HG03521 (cell line): Measurements from ENCODE around the gene ZNF184.

Source experiments
- ATAC-seq: cut with Tn5 transposase; IDR thresholded peaks from one replicate; pipeline ENCODE4 v1.9.1; 2021; ENCODE audit warnings: mild to moderate bottlenecking, moderate library complexity; ENCODE audit not compliant: unreplicated experiment

The ZNF184 gene

DNA sequence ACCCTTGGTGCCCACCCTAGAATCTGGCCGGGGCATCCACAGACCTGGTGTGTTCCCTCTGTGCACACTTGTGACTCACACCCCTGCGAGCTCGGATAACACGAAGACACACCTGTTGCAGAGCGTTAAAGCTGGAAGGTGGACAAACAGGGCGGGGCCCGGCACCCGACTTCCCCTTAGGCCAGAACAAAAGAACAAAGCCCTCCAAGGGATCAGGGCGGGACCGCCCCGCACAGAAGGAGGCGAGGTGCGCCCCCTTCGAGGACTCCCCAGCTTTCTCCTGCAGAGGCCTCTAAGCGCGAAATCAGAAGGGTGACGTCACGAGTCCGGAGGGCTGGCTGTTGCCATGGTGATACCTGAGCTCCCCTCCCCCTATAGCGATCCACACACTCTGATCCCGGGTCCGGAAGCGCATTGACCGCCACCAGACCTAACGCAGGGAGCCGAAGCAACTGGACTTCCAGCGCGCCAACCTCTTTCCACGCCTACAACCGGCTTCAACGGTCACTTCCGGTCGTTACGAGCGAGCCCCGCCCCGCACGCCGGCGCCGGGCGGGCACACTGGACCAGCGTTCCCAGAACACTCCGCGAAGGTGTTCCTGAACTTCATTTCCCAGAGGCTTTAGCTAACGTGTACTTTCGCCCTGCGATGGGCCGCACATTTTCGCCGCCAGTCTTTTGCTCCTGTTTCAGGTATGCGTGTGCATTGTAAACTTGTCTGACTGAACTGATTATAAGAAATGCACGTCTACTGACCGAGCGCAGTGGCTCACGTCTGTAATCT lies at the start of gene ZNF184:
Gene ZNF184, minus strand, starts transcription at position 489 of the 784 bp plus-strand sequence. CDS start 811 bp downstream, outside the sequence.
- peak; percentile 82 for ATAC-seq

DNA sequence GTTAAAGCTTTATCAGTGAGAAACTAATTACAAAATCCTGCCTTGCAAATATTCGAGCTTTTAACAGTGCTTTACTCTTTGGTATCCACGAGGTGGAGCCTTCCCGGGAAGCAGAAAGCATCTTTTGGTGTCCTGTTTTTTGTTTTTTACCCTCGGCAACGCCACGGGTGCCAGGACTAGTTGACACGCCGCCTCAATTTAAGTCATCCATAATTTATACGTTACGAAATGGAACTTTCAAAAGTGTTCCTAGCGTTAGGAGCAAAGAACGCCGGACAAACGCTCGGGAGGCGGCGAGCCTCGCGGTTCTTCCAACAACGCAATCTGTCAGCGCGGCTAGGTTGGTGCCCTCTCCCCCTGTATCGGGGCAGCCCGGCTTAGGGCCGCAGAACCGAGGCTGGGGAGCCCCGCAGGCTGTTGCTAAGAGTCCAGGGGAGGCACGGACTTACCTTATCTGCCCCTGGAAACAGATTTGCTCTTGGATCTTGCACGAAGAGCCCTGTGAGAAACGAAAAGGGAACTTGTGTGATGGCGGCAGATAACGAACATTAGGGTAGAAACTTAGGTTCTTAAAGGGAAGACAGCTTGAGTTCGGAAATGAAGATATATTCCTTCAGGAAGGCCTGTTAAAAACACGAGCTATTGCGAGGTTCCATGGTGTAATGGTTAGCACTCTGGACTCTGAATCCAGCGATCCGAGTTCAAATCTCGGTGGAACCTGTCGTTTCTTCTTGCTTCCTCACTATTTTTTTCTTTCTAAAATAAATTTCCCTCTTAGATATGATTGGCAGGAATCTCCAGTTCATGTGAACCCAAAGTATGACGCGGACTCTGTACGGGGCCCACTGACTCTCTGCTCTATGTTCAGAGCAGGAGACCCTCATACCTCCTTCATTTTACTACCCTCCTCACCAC lies 46.2 kb upstream of the ZNF184 start:
- peak; percentile 53 for ATAC-seq

DNA sequence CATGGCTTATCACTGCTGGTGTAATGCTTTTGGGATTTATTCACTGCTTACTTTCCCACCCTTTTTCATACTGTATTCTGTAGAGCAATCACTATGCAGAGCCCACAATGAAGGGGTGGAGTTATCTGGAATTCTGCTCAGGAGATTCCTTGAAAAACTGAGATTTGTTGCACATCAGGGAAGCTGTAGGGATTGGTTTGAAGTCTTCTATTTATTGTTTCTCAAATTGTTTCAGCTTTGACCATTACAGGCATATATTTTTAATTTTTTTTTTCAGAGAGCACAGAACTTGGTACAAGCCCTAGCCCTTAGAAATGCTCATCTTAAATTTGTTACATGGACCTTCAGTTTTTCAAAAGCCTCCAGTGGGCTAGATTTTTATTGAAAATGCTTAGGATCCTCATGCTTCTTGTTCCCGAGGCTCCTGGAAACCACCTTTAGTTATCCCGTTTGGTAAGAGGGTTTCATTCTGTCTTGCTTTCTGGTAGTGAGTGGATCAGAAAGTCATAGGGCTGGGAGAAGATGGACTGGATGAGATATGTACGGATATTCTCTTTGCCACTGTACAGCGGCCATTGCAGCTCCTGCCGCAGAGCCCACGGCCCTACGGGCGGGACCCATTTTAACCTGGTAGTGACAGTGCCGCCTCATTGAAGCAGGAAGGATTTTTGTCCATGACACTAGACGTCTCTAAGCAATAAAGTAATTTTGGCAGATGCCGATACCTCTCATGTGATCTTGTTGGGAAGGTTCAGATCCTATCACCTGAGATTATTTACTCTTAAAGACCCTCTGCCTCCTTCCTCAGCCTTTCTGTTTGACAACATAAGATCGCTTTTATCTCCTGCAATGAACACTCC lies 45.3 kb upstream of the ZNF184 start:
- ATAC-seq: no peak

DNA sequence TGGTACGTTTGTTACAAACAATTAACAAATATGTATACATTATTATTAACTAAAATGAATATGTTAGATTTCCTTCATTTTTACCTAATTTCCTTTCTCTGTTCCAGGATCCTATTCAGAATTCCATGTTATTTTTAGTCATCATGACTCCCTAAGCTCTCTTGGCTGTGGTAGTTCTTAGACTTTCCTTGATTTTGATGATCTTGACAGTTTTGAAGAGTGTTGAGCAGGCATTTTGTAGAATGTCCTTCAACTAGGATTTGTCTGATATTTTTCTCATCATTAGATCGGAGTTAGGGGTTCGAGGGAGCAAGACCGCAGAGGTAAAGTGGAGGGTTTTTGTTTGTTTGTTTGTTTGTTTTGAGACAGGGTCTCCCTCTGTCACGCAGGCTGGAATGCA lies 44.3 kb upstream of the ZNF184 start:
- ATAC-seq: no peak

DNA sequence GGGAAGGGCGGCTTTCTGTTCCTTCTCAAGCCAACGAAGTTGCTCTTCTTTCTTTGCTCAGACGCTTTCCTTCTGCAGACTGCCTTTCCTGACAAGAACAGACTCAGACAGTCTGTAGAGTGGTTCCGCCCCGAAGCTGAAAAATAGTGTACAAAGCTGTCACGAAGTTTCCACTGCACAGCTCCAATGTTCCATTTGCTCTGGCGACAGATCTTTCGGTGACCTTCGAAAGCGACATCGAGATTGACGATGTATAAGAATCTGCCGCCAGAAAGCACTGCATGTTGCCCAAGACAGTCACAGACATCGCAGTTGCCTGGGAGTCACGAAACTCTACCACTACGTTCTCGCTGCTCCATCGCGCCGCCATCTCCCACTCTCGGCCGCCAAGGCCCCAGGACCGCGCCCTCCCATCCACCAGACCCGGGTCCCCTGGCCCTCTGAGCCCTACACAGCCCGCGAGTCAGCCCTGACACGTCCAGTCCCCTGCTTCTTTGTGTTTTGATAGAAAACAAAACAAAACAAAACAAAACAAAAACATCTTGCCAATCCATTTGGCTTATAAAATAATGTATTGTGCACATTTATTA lies 42.1 kb upstream of the ZNF184 start:
- ATAC-seq: no peak

DNA sequence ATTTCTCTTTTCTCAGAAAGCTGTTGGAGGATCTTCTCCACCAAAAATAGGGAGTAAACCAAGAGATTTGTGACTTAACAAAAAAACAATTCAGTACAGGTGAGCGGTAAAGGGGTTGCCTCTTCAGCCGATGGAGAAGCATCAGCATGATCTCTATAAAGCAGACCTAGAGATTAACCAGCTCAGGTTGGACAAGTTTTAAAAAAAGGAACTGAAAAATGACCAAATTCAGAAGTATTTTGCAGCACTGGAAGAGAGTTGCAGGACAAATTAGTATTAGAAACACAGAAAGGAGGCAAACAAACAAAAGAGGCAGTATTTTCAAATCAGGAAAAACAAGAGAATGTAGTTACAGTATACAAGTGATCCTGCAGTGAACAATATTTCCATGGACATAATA lies 39.6 kb upstream of the ZNF184 start:
- no peak for ATAC-seq

DNA sequence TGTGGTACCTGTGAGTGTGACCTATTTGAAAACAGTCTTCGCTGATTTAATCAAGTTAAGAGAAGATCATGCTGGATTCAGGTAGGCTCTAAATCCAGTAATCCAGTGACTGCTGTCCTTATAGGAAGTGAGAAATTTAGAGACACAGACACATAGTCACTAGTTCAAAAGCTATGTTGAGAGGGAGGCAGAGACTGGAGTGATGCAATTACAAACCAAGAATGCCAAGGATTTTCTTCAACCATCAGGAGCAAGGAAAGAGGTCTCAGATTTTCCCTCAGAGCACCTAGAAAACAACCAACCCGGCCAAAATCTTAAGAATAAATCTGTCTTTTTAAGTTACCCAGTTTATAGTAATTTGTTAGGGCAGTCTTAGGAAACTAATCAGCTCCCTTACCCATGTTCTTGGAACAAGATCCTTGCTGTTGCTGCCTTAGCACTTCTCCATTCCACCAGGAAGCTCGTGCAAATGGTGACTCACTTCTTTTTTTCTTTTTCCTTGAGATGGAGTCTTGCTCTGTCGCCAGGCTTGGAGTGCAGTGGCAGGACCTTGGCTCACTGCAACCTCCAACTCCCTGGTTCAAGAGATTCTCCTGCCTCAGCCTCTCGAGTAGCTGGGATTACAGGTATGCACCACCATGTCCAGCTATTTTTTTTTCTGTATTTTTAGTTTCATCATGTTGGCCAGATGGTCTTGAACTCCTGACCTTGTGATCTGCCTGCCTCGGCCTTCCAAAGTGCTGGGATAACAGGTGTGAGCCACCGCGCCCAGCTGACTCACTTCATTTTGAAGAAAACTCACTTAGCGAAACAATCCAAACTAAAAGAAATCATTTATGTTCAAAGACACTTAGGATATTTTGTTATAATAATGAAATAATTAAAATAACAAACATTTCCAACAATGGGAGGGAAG lies 34.4 kb upstream of the ZNF184 start:
- no peak for ATAC-seq

DNA sequence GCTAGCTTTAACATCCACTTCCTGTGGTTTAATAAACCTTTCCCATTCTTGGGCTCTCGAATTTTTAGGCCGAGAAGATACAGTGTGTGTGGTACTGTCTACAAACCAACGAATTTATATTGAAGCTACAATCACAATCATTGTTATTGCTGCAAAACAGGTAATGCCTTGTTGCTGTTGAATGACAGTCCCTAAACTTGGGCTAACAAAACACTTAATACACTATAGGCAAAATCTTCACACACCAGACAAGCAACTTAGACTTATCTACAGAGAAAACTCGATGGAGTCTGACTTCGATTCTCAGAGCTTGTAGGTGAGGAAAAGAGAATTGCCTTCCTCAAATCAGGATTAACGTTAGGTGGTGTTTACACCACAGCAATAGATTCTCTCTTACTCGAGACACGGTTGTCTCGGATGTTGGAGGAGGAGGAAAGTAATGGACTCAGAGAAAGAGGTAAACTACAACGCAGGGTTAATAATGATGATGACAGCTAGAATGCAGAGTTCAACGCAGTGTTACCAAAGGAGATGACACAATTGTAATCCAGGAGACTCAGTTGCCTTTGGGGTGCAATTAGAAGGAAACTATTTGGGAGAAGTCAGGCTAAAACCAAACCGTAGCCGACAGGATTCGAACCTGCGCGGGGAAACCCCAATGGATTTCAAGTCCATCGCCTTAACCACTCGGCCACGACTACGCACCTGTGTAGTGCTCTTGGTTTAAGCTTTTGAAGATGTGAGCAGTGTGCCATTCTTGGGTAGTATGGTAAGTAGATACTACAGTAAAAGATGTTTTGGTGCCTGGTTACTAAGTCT lies 32.5 kb upstream of the ZNF184 start:
- ATAC-seq: no peak

DNA sequence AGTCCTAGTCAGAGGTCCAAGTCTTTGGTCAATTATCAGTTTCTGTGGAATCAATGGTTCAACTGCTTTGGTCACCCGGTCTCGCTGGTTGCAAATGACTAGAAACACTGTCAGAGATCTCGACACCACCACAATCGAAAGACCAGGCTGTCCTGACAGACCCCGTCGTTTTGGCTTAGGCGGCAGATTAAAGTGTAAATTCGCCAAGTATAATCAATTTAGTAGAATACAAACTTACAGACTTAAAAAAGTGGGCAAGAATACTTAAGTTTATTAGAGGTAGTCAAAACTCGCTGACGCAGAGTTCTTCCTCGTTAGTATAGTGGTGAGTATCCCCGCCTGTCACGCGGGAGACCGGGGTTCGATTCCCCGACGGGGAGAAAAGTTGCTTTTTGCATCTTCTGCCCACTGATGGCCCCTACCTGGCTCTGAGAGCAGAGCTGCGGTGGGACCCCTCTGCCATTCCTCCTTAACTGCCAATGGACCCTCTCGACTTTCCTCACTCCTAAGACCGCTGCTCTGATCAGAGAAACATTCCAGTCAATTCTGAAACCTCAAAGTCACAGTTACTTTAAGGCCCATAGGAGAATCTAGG lies 30.6 kb upstream of the ZNF184 start:
- peak; percentile 34 for ATAC-seq

DNA sequence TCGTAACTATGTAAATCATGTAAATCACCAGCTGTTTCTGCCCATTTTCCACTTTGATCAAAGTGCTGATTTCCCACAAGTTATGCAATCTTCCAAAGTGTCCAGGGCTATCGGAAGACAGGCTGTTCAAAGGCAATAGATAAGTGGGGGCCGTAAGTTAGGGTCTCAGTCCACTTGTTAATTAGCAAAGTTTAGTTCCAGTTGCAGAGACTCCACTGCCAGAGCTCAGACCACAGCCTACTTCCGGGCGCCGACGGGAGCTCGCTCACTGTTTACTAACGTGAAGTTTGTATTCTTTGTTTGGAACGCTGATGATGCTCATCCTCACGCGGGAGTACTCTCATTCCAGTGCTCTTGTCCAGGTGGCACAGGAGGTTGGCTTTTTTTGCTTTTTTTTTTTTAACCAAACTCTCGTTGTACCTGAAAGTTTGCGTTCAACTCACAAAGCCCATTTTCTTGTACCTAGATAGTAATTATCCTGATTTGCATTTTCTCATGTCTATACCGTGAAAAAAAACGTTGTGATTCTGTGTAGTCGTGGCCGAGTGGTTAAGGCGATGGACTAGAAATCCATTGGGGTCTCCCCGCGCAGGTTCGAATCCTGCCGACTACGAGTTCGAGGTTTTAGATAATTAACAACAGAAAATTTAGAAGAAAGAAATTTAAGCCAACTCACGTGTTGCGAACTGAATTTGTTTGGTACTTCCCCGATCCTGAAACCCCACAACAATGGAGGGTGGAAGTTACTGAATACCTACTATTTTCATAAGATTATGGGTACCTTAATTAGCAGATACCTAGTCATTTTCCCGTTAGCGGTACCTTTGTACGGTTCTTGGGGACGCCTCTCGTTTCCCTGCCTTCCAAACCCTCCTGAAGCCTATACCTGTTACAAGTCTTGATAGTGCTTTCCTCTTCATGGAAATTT lies 29.9 kb upstream of the ZNF184 start:
- peak; percentile 47 for ATAC-seq

DNA sequence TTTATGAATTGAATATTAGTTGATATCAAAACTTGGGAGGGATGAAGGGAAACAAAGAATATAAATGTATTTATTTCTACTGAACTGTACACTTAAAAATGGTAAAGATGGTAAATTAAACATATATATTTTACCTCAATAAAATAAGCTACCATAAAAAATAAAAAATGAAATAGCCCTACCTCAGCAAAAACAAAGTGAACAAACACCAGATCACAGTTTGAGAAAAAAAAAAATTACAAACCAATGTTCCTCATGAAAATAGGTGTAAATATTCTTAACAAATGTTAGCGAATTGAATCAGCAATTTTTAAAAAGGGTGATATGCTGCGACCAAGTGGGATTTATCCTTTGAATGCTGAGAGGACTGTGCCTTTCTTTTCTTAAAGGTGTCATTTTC lies 28.3 kb upstream of the ZNF184 start:
- ATAC-seq: no peak

DNA sequence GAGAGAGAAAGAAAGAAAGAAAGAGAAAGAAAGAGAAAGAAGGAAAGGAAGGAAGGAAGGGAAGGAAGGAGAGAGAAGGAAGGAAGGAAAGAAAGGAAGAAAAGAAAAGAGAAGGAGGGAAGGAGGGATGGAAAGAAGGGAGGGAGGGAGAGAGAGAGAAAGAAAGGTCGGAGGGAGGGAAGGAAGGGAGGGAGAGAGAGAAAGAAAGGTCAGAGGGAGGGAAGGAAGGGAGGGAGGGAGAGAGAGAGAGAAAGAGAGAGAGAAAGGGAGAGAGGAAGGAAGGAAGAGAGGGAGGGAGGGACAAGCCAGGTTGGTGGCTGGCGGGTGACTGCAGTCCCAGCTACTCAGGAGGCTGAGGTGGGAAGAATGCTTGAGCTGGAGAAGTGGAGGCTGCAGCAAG lies 27.3 kb upstream of the ZNF184 start:
- ATAC-seq: no peak

DNA sequence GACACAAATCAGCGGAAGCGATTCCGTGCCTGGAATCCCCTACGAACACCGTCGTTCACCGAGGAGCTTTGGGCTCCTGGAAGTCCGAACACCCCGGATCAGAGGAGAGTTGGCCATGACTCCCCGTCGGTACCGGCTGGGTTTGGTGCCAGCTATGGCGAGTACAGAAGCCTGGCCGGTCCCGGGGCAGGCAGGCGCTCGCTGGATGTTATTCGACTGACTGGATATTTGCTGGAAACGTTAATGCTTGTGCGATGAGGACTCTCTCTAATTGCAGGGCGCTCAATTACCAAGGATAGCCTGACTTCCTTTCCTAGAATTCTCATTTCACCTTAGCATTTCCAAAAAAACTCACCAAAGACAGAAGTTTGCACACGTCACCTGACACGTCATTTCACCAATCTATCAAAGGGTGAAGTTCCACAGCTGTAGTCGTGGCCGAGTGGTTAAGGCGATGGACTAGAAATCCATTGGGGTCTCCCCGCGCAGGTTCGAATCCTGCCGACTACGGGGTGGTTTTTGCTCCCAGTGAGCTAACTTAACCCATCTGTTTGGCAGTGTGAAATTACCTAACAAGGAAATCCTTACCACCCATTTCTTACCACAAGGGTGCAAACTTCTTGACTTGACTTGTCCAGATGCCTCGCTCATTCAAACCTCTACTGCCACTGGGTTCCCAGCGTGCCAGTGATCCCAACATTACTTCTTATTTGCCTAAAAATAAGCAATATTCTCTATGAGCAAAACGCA lies 22.7 kb upstream of the ZNF184 start:
- peak; percentile 40 for ATAC-seq

DNA sequence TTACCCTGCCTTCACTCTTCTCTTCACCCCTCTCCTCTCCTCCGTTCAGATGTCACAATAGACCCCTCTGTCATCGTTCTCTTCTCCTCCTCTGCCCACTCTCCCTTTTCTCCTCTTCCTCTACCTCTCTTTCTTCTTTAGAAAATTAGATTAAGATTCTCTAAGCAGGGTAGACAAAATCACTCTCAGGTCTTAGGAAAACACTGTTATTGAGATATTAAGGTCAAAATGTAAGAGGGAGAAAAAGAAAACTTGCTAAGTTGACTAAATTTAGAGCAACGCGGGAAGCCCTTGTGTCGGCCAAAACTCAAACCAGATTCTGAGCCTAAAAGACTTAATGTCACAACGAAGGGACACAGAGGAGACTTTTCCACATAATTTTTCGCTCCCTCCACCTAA lies 22.1 kb upstream of the ZNF184 start:
- no peak for ATAC-seq

DNA sequence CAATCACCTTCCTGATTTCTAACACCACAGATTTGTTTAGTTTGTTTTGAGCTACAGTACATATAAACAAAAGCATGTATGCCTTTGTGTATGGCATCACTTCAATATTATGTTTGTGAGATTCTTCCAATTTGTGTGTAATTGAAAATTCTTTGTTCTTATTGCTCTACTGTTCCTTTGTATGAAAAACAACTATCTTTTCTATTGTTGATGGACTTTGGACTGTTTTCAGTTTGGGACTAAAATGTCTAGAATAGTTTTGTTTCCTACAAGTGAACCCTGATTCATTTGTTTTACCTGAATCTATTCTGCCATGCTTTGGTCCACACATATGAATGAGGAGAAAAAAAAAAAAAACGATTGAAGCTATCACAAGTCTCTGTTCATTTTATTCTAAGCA lies 21.2 kb upstream of the ZNF184 start:
- no peak for ATAC-seq

DNA sequence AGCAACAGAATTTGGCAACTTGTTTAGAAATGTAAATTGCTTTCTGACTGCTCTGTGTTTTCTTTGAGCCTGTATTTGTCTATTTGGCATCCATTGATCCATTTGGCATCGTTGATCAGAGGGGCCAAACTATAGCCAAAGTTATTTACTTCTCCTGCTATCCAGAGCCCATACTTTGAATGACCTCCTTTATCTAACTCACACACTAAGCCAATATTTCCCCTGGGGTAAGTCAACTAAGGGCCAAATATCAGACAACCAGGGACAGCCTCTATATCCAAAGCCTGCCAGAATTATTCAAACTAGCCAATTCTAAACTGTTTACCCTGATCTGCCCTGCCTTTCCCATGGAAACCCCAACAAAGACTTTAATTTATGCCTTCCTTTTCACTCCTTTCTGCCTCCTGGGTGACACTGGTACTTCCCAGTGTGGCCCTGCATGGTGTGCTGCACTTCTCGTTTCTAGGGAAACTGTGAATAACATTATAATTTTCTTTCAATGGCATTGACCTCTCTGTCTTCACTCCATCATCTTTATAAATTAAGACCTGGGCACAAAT lies 19.8 kb upstream of the ZNF184 start:
- ATAC-seq: no peak
